Measurements from ENCODE around the gene KCNG2.

- TF ChIP-seq CTCF (IDR thresholded peaks at IDR 0.05; ENCODE audit: poor library complexity, severe bottlenecking) (no peak), EP300 (conservative IDR thresholded peaks at IDR 0.05; ENCODE audit: poor library complexity, severe bottlenecking) (no peak), EZH2 (IDR thresholded peaks at IDR 0.05; ENCODE audit: borderline replicate concordance, insufficient read depth, low read length, poor library complexity, severe bottlenecking) (no peak), POLR2AphosphoS5 (IDR thresholded peaks at IDR 0.05) (no peak), MXI1 (conservative IDR thresholded peaks at IDR 0.05; ENCODE audit: poor library complexity, severe bottlenecking) (no peak), RAD21 (conservative IDR thresholded peaks at IDR 0.05) (no peak)
These were observed 115.5 kb downstream of the KCNG2 start for GRCh38 chr18:79912994-79913831.
